SK-N-SH (cell line): ENCODE measurements around the gene OXTR. TPM values are rescaled to one million over a fixed set of nuclear protein-coding genes. Genes with fewer than 3 reads are reported as not detected.

Experiments
- CTCF ChIA-PET: fragments of 300-600, 350-600 bp; formaldehyde crosslinking; extraction: SDS; loops from one replicate; lab custom pipeline; 2021; lab: Yijun Ruan, JAX
- POLR2A ChIA-PET: fragments of 350-600 bp; sonication (Branson Sonifier 250); formaldehyde crosslinking; extraction: SDS; loops from one replicate; lab custom pipeline; 2020; ENCODE audit warnings: antibody characterized with exemption, inconsistent platforms; lab: Yijun Ruan, JAX
- DNase-seq: peaks from one replicate; pipeline ENCODE4 v3.0.0; 2012
- H2AFZ ChIP-seq: fragments of 200-600 bp; sonication (generic); 2 replicates; pipeline ENCODE4 v1.8.1; 2016; ENCODE audit warnings: antibody characterized with exemption, mild to moderate bottlenecking, low read depth
- H3F3A ChIP-seq: fragments of 200-600 bp; sonication (generic); replicated peaks from 2 replicates; pipeline ENCODE3; 2016; ENCODE audit warnings: antibody characterized with exemption, mild to moderate bottlenecking; ENCODE audit not compliant: insufficient read depth
- H3K27ac ChIP-seq, 2 experiments: fragments of 200-500 bp in 1 of 2; fragments of 200-600 bp in 1 of 2; sonication (Bioruptor generic) in 1 of 2; sonication (generic), shearing (Covaris generic) in 1 of 2; 2 replicates each; pipeline versions ENCODE4 v1.5.1 to v1.6.1; 2014 to 2016; ENCODE audit warnings: low read depth in 2 of 2, inconsistent platforms in 1 of 2, low read length in 1 of 2, mild to moderate bottlenecking in 1 of 2, mixed read lengths in 1 of 2
- H3K27me3 ChIP-seq: fragments of 200-600 bp; sonication (generic), shearing (Covaris generic); 2 replicates; pipeline ENCODE4 v1.6.1; 2016; ENCODE audit warnings: mixed run types; ENCODE audit not compliant: insufficient read depth
- H3K36me3 ChIP-seq, 2 experiments: fragments of 200-500 bp in 1 of 2; fragments of 200-600 bp in 1 of 2; sonication (Bioruptor generic) in 1 of 2; sonication (generic) in 1 of 2; replicated peaks in 1 of 2; 2 replicates each; pipeline versions ENCODE3 to v1.5.1; 2014 to 2016; ENCODE audit warnings: low read length in 1 of 2, mild to moderate bottlenecking in 1 of 2; ENCODE audit not compliant: insufficient read depth in 2 of 2, control insufficient read depth in 1 of 2
- H3K4me1 ChIP-seq, 2 experiments: fragments of 200-500 bp in 1 of 2; fragments of 200-600 bp in 1 of 2; sonication (Bioruptor generic) in 1 of 2; sonication (generic), shearing (Covaris generic) in 1 of 2; 2 replicates each; pipeline versions ENCODE4 v1.5.1 to v1.6.1; 2014 to 2016; ENCODE audit warnings: low read depth in 1 of 2, low read length in 1 of 2, mixed run types in 1 of 2; ENCODE audit not compliant: insufficient read depth in 2 of 2, control insufficient read depth in 1 of 2
- H3K4me2 ChIP-seq: fragments of 200-600 bp; sonication (generic), shearing (Covaris generic); 2 replicates; pipeline ENCODE4 v1.6.1; 2017; ENCODE audit warnings: mixed run types
- H3K4me3 ChIP-seq, 2 experiments: fragments of 200-500 bp in 1 of 2; fragments of 200-600 bp in 1 of 2; sonication (Bioruptor generic) in 1 of 2; sonication (generic), shearing (Covaris generic) in 1 of 2; 2 replicates each; pipeline versions ENCODE4 v1.5.1 to v1.8.1; 2014 to 2016; ENCODE audit warnings: low read depth in 2 of 2, inconsistent platforms in 1 of 2, low read length in 1 of 2, mild to moderate bottlenecking in 1 of 2, mixed read lengths in 1 of 2, moderate library complexity in 1 of 2
- H3K79me2 ChIP-seq: fragments of 200-600 bp; sonication (generic); 2 replicates; pipeline ENCODE4 v1.8.1; 2017; ENCODE audit warnings: mild to moderate bottlenecking; ENCODE audit not compliant: insufficient read depth
- H3K9ac ChIP-seq: fragments of 200-600 bp; sonication (generic); 2 replicates; pipeline ENCODE4 v1.6.1; 2017; ENCODE audit warnings: mixed run types
- H3K9me2 ChIP-seq: fragments of 200-600 bp; sonication (generic); 2 replicates; pipeline ENCODE4 v1.6.1; 2017; ENCODE audit warnings: mixed run types
- H3K9me3 ChIP-seq: fragments of 200-600 bp; sonication (generic); 2 replicates; pipeline ENCODE4 v1.6.1; 2017; ENCODE audit warnings: mixed run types, mild to moderate bottlenecking, moderate library complexity
- H4K20me1 ChIP-seq: fragments of 200-600 bp; sonication (generic); 2 replicates; pipeline ENCODE4 v1.6.1; 2017; ENCODE audit warnings: mild to moderate bottlenecking, mixed run types; ENCODE audit not compliant: insufficient read depth
- CHD2 ChIP-seq: fragments of 150-350 bp; IDR thresholded peaks from 2 replicates; pipeline ENCODE4 v1.6.1; 2018; ENCODE audit warnings: low read length; ENCODE audit not compliant: partially characterized antibody
- EP300 ChIP-seq, 2 experiments: IDR thresholded peaks; 2 replicates each; pipeline versions ENCODE4 v1.4.0 to v1.6.1; 2012; ENCODE audit warnings: borderline replicate concordance in 1 of 2, low read depth in 1 of 2, low read length in 1 of 2
- EZH2phosphoT487 ChIP-seq: fragments of 200-600 bp; sonication (generic); IDR thresholded peaks from 2 replicates; pipeline ENCODE4 v1.6.1; 2017; ENCODE audit warnings: low read depth, mixed run types, mild to moderate bottlenecking, antibody characterized with exemption, moderate library complexity, borderline replicate concordance
- FOSL2 ChIP-seq: IDR thresholded peaks from 2 replicates; pipeline ENCODE4 v1.4.0; 2012; ENCODE audit warnings: low read depth, mild to moderate bottlenecking, moderate library complexity, borderline replicate concordance
- GABPA ChIP-seq: IDR thresholded peaks from 2 replicates; pipeline ENCODE4 v1.4.0; 2012; ENCODE audit warnings: low read depth, mild to moderate bottlenecking
- GATA2 ChIP-seq: sonication (generic); formaldehyde crosslinking; IDR thresholded peaks from 2 replicates; pipeline ENCODE4 v1.5.0; 2020; ENCODE audit warnings: mild to moderate bottlenecking, missing genetic modification reagents
- JUND ChIP-seq: IDR thresholded peaks from 2 replicates; pipeline ENCODE4 v1.4.0; 2012
- MAX ChIP-seq: IDR thresholded peaks from 2 replicates; pipeline ENCODE4 v1.4.0; 2012; ENCODE audit warnings: low read depth
- NRF1 ChIP-seq: IDR thresholded peaks from 2 replicates; pipeline ENCODE4 v1.6.1; 2012; ENCODE audit warnings: low read depth, mild to moderate bottlenecking, low read length
- POLR2AphosphoS5 ChIP-seq: IDR thresholded peaks from 2 replicates; pipeline ENCODE4 v1.6.1; 2012; ENCODE audit warnings: low read depth, low read length
- RFX5 ChIP-seq: IDR thresholded peaks from 2 replicates; pipeline ENCODE4 v1.6.1; 2012; ENCODE audit warnings: mild to moderate bottlenecking, improper control_type of control experiment, low read length
- RXRA ChIP-seq: IDR thresholded peaks from 2 replicates; pipeline ENCODE4 v1.4.0; 2012; ENCODE audit warnings: low read depth, mild to moderate bottlenecking, borderline replicate concordance
- SMC3 ChIP-seq: IDR thresholded peaks from 2 replicates; pipeline ENCODE4 v1.6.1; 2012; ENCODE audit warnings: low read depth, low read length, improper control_type of control experiment
- TAF1 ChIP-seq: IDR thresholded peaks from 2 replicates; pipeline ENCODE4 v1.6.1; 2012; ENCODE audit warnings: low read depth, mild to moderate bottlenecking, low read length, moderate library complexity, borderline replicate concordance
- TCF12 ChIP-seq: IDR thresholded peaks from 2 replicates; pipeline ENCODE4 v1.4.0; 2012
- YY1 ChIP-seq: IDR thresholded peaks from 2 replicates; pipeline ENCODE4 v1.4.0; 2012; ENCODE audit warnings: low read depth, mild to moderate bottlenecking
- WGBS: methylation state at CpG from one replicate; pipeline ENCODE4 v1.1.6; 2017; ENCODE audit warnings: low lambda C conversion rate; 5-methylcytosine and 5-hydroxymethylcytosine counted together
- polyA plus RNA-seq, 3 experiments: library from polyadenylated mRNA; depleted of rRNA; stranded (reverse); fragments of >200 nt; gene quantifications; 2 replicates each; pipeline ENCODE4 v1.2.3, GENCODE V29; 2012
- TF ChIP-seq, protein P1 (sequence below): IDR thresholded peaks from 2 replicates; pipeline ENCODE4 v1.6.1; 2012; ENCODE audit warnings: mild to moderate bottlenecking, low read depth, low read length, moderate library complexity
- TF ChIP-seq, protein P2 (sequence below): fragments of 150-350 bp; IDR thresholded peaks from 2 replicates; pipeline ENCODE4 v1.6.1; 2017; ENCODE audit warnings: antibody characterized with exemption, low read length, low read depth, borderline replicate concordance
- TF ChIP-seq, protein P3 (sequence below): fragments of 150-350 bp; IDR thresholded peaks from 2 replicates; pipeline ENCODE4 v1.6.1; 2016; ENCODE audit warnings: mild to moderate bottlenecking, low read depth, low read length

OXTR gene
- polyA plus RNA-seq, 1 of the 3 experiments (the other 2 are of a cell fraction): 1.8 TPM

- H3K9me3 ChIP-seq: no peaks in the 10 kb centered on the region
- no peaks in the 10 kb centered on the region for H4K20me1 ChIP-seq
- H3K9ac ChIP-seq: no peak overlapping the region
- TF ChIP-seq TCF12 (0 out of 2 replicates have a peak, but pooled peaks have one; percentile 22), TAF1 (no peak)
- TF ChIP-seq, all 33 proteins: peak for 1
- Histone ChIP-seq H3K36me3 (no peaks in the 10 kb centered on the region), H3K4me2 (no peak overlapping the region), H2AFZ (no peak overlapping the region), H3K4me1 (peaks cover 0 to 18% of the 10 kb centered on the region in 2 experiments; a peak in 2 of 4 replicates), H3K27ac (no peak overlapping the region; a peak in 1 of 4 replicates), H3K27me3 (no peaks in the 10 kb centered on the region; the same call in 1 of the 2 replicates), H3K9me2 (no peaks in the 10 kb centered on the region), H3K79me2 (no peaks in the 10 kb centered on the region), H3K4me3 (no peak overlapping the region), H3F3A (no peaks in the 10 kb centered on the region)
- 60% methylated on average over 9 of the region's 9 CpGs for WGBS
- CTCF ChIA-PET: interaction anchor here (1.0 to 2.1 kb wide), 3 partner anchors 49 to 121 kb away, joined by 3 to 7 read pairs (median 5); partner anchors contain the start of gene OXTR
- POLR2A ChIA-PET: no interaction called here
- no peak for DNase-seq
Observed at GRCh38 chr3:8712045-8712907, 57.1 kb downstream of the OXTR start.

- ChIA-PET CTCF (no interaction called here), POLR2A (no interaction called here)
Observed at GRCh38 chr3:8709801-8710507, 59.5 kb downstream of the OXTR start.

More at GRCh38 chr3:8709801-8710507, 59.5 kb downstream of the OXTR start:
- no peaks in the 10 kb centered on the region; the same call in 1 of the 2 replicates for H3K27me3 ChIP-seq
- no peak overlapping the region; a peak in 1 of 4 replicates for H3K27ac ChIP-seq
- TF ChIP-seq EZH2phosphoT487: no peak
- TF ChIP-seq JUND: no peak
- TF ChIP-seq SMC3: no peak
- TF ChIP-seq GABPA: no peak
- TF ChIP-seq POLR2AphosphoS5: no peak
- TF ChIP-seq NRF1: no peak
- no peak for TF ChIP-seq RXRA
- TF ChIP-seq GATA2: no peak
- TF ChIP-seq, protein P1, sequence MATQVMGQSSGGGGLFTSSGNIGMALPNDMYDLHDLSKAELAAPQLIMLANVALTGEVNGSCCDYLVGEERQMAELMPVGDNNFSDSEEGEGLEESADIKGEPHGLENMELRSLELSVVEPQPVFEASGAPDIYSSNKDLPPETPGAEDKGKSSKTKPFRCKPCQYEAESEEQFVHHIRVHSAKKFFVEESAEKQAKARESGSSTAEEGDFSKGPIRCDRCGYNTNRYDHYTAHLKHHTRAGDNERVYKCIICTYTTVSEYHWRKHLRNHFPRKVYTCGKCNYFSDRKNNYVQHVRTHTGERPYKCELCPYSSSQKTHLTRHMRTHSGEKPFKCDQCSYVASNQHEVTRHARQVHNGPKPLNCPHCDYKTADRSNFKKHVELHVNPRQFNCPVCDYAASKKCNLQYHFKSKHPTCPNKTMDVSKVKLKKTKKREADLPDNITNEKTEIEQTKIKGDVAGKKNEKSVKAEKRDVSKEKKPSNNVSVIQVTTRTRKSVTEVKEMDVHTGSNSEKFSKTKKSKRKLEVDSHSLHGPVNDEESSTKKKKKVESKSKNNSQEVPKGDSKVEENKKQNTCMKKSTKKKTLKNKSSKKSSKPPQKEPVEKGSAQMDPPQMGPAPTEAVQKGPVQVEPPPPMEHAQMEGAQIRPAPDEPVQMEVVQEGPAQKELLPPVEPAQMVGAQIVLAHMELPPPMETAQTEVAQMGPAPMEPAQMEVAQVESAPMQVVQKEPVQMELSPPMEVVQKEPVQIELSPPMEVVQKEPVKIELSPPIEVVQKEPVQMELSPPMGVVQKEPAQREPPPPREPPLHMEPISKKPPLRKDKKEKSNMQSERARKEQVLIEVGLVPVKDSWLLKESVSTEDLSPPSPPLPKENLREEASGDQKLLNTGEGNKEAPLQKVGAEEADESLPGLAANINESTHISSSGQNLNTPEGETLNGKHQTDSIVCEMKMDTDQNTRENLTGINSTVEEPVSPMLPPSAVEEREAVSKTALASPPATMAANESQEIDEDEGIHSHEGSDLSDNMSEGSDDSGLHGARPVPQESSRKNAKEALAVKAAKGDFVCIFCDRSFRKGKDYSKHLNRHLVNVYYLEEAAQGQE: no peak
- no peak for TF ChIP-seq CHD2
- no peak for TF ChIP-seq TCF12
- no peak for TF ChIP-seq FOSL2
- no peak for TF ChIP-seq MAX
- TF ChIP-seq RFX5: no peak
- no peak for TF ChIP-seq EP300 (IDR thresholded peaks at IDR 0.05; ENCODE audit: borderline replicate concordance in 1 of 2, low read depth in 1 of 2, low read length in 1 of 2)
- TF ChIP-seq, protein P2, sequence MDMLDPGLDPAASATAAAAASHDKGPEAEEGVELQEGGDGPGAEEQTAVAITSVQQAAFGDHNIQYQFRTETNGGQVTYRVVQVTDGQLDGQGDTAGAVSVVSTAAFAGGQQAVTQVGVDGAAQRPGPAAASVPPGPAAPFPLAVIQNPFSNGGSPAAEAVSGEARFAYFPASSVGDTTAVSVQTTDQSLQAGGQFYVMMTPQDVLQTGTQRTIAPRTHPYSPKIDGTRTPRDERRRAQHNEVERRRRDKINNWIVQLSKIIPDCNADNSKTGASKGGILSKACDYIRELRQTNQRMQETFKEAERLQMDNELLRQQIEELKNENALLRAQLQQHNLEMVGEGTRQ: no peak
- TF ChIP-seq YY1: no peak
- TF ChIP-seq, protein P3, sequence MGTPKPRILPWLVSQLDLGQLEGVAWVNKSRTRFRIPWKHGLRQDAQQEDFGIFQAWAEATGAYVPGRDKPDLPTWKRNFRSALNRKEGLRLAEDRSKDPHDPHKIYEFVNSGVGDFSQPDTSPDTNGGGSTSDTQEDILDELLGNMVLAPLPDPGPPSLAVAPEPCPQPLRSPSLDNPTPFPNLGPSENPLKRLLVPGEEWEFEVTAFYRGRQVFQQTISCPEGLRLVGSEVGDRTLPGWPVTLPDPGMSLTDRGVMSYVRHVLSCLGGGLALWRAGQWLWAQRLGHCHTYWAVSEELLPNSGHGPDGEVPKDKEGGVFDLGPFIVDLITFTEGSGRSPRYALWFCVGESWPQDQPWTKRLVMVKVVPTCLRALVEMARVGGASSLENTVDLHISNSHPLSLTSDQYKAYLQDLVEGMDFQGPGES: no peak
- TF ChIP-seq, all 33 proteins: peak for 0
- no peaks in the 10 kb centered on the region for H3K9me2 ChIP-seq
- no peaks in the 10 kb centered on the region for H3K9me3 ChIP-seq
- no peak overlapping the region for H3K4me2 ChIP-seq
- no peak overlapping the region for H3K4me3 ChIP-seq
- H3K79me2 ChIP-seq: no peaks in the 10 kb centered on the region
- WGBS: 74% methylated on average over 7 of the region's 8 CpGs
- no peak overlapping the region for H3K9ac ChIP-seq
- no peak for DNase-seq
- peaks cover 0 to 18% of the 10 kb centered on the region in 2 experiments; a peak in 2 of 4 replicates for H3K4me1 ChIP-seq
- no peaks in the 10 kb centered on the region for H3K36me3 ChIP-seq
- H3F3A ChIP-seq: no peaks in the 10 kb centered on the region
- H4K20me1 ChIP-seq: no peaks in the 10 kb centered on the region
- H2AFZ ChIP-seq: no peak overlapping the region
